Measurements from ENCODE around the gene CD248.

Gene CD248

DNA sequence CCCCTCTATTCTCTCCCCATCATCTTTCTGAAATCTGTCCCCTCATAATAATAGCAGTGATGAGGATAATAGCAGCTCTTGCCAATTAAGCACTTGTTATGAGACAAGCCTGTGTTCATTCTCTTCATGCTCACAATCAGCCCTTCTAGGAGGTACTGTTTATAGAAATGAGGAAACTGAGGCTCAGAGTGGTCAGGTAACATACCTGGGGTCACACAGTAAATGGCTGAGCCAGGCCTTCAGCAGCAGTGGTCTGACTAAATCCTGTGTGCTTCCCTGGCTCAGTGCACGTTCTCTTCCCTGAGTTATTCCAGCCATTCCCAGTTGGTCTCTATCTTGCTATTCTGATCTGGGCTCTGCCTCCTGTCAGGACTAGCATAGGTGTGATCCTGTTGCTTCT, 42.6 kb downstream of the CD248 start:
- no peak overlapping the region for H3K27ac ChIP-seq (ENCODE audit: poor library complexity, severe bottlenecking)
- peak; percentile 10 for DNase-seq (ENCODE audit: low spot score)
- no peaks in the 10 kb centered on the region for H3K4me1 ChIP-seq (ENCODE audit: insufficient read depth, poor library complexity, severe bottlenecking)
- H3K36me3 ChIP-seq (ENCODE audit: low read depth) = peaks cover 51% of the 10 kb centered on the region
- peak; percentile 22; the same call in 1 of the 3 replicates for ATAC-seq (ENCODE audit: low read depth)
- TF ChIP-seq, protein P1, sequence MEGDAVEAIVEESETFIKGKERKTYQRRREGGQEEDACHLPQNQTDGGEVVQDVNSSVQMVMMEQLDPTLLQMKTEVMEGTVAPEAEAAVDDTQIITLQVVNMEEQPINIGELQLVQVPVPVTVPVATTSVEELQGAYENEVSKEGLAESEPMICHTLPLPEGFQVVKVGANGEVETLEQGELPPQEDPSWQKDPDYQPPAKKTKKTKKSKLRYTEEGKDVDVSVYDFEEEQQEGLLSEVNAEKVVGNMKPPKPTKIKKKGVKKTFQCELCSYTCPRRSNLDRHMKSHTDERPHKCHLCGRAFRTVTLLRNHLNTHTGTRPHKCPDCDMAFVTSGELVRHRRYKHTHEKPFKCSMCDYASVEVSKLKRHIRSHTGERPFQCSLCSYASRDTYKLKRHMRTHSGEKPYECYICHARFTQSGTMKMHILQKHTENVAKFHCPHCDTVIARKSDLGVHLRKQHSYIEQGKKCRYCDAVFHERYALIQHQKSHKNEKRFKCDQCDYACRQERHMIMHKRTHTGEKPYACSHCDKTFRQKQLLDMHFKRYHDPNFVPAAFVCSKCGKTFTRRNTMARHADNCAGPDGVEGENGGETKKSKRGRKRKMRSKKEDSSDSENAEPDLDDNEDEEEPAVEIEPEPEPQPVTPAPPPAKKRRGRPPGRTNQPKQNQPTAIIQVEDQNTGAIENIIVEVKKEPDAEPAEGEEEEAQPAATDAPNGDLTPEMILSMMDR (IDR thresholded peaks at IDR 0.05; ENCODE audit: poor library complexity, severe bottlenecking) = no peak
- no peak overlapping the region for H3K4me3 ChIP-seq (ENCODE audit: severe bottlenecking)
- H3K9me3 ChIP-seq (ENCODE audit: severe bottlenecking) = no peaks in the 10 kb centered on the region
- no peaks in the 10 kb centered on the region for H3K27me3 ChIP-seq (ENCODE audit: insufficient read depth, poor library complexity, severe bottlenecking)

DNA sequence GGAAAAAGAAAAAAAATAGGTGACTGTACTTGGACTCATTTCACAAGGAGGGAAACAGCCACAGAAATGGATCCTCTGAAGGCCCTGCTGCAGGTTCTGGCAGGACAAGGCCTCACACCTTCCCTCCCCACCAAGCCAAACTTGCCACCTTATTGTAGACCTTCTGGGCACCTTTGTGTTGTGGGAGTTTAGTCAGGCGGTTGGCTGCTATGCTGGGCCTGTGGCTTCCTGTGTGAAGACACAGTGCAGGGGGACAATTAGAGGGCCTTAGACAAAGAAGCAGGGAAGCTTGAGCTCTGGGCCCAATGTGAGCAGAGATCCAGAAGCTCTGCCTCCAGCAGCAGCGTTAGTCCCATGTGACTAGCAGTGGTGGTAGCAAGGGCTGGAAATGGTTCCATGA, 44.2 kb downstream of the CD248 start:
- H3K9me3 ChIP-seq (ENCODE audit: severe bottlenecking) = no peaks in the 10 kb centered on the region
- no peak overlapping the region for H3K27ac ChIP-seq (ENCODE audit: poor library complexity, severe bottlenecking)
- no peak for ATAC-seq (ENCODE audit: low read depth)
- DNase-seq (ENCODE audit: low spot score) = no peak
- H3K27me3 ChIP-seq (ENCODE audit: insufficient read depth, poor library complexity, severe bottlenecking) = no peaks in the 10 kb centered on the region
- H3K4me3 ChIP-seq (ENCODE audit: severe bottlenecking) = no peak overlapping the region
- no peaks in the 10 kb centered on the region for H3K4me1 ChIP-seq (ENCODE audit: insufficient read depth, poor library complexity, severe bottlenecking)
- H3K36me3 ChIP-seq (ENCODE audit: low read depth) = peaks cover 51% of the 10 kb centered on the region
- TF ChIP-seq, protein P1 (IDR thresholded peaks at IDR 0.05; ENCODE audit: poor library complexity, severe bottlenecking) = no peak

DNA sequence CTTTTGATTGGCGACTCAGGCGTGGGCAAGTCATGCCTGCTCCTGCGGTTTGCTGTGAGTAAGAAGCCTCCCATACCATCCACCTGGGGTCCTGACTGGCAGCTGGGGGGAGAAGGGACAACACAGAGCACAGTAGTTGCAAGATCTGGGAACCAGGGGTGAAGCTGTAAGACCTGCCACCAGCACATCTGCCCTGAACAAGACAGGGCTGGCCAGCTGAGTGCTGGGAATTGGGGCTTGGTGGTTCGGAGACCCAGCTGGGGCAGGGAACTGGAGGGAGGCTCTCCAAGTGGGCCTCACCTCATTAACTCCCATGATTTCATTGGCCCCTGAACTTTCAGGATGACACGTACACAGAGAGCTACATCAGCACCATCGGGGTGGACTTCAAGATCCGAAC, 45.0 kb downstream of the CD248 start:
- Histone ChIP-seq H3K27ac (ENCODE audit: poor library complexity, severe bottlenecking) (no peak overlapping the region), H3K9me3 (ENCODE audit: severe bottlenecking) (no peaks in the 10 kb centered on the region), H3K4me3 (ENCODE audit: severe bottlenecking) (no peak overlapping the region), H3K27me3 (ENCODE audit: insufficient read depth, poor library complexity, severe bottlenecking) (no peaks in the 10 kb centered on the region), H3K4me1 (ENCODE audit: insufficient read depth, poor library complexity, severe bottlenecking) (no peaks in the 10 kb centered on the region), H3K36me3 (ENCODE audit: low read depth) (peaks cover 54% of the 10 kb centered on the region)
- TF ChIP-seq, protein P1 (IDR thresholded peaks at IDR 0.05; ENCODE audit: poor library complexity, severe bottlenecking) = no peak
- DNase-seq (ENCODE audit: low spot score) (peak; percentile 16), ATAC-seq (ENCODE audit: low read depth) (no peak)

DNA sequence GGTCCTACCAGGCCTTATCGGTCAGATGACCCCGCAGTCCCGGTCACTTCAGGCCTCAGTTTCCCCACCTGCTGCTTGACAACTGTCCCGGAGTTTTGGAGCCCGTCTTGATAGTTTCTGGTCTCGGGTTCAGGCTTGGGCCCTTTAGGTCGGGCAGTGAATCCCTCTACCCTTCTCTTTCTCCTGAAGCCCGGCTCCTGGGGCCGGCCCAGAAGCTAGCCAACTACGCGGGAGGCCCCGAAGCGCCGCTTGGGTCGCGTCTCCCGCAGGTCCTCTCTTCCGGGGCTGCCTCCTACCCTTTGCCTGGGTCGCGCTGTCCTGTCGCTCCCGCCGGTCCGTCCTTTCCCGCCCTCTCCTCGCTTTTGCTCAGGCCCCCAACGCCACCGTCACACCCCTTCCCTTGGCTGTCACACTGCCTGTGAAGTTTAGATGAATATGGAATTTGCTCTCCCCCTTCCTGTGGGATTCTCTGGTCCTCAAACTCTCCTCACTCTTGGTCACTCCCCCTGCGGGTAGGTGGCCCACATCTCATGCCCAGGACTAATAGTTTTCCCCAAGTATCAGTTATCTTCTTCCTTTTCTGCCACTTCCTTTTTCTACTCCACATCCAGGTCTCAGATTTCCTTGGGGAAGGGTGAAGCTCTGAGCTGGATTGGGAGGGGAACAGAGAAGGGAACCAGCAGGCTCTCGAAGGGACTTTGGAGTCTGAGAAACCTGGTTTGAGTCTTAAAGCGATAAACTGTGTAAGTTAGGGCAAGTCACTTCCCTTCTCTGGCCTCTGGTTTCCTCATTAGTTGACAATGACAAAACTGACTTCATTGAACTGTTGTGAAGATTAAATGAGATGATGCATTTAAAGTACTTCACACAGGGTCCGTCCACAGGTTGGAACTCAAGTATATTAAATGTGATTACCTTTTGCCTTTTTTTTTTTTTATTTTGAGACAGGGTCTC, 47.6 kb downstream of the CD248 start:
- Histone ChIP-seq H3K36me3 (ENCODE audit: low read depth) (peaks cover 55% of the 10 kb centered on the region), H3K27ac (ENCODE audit: poor library complexity, severe bottlenecking) (peak overlapping the region; percentile 82), H3K4me3 (ENCODE audit: severe bottlenecking) (peak overlapping the region; percentile 52), H3K9me3 (ENCODE audit: severe bottlenecking) (no peaks in the 10 kb centered on the region), H3K27me3 (ENCODE audit: insufficient read depth, poor library complexity, severe bottlenecking) (no peaks in the 10 kb centered on the region), H3K4me1 (ENCODE audit: insufficient read depth, poor library complexity, severe bottlenecking) (no peaks in the 10 kb centered on the region)
- TF ChIP-seq, protein P1 (IDR thresholded peaks at IDR 0.05; ENCODE audit: poor library complexity, severe bottlenecking) = peak; percentile 10
- DNase-seq (ENCODE audit: low spot score) (peak; percentile 42), ATAC-seq (ENCODE audit: low read depth) (no peak)
